Astrocyte (in vitro differentiated cells and primary cell): Measurements from ENCODE around the gene PCNX1. TPM values are rescaled to one million over a fixed set of nuclear protein-coding genes. Genes with fewer than 3 reads are reported as not detected.
A peak's percentile ranks its signal among the peaks of the same experiment; 100 is the strongest.

Experiments
- DNase-seq: peaks from one replicate; pipeline ENCODE4 v3.0.0-alpha.2; 2010; ENCODE audit warnings: low read depth
- FAIRE-seq: peaks from 2 replicates; lab custom pipeline; 2011; peaks lifted over from hg19 to GRCh38; lab: Jason Lieb, UNC
- H2AFZ ChIP-seq: 2 replicates; pipeline ENCODE4 v1.6.0; 2012; ENCODE audit warnings: low read depth, low read length, inconsistent platforms
- H3K27ac ChIP-seq: 2 replicates; pipeline ENCODE4 v1.5.1; 2011; ENCODE audit warnings: low read depth, low read length, inconsistent platforms
- H3K27me3 ChIP-seq: 2 replicates; pipeline ENCODE4 v1.6.0; 2011; ENCODE audit warnings: low read length, inconsistent platforms; ENCODE audit not compliant: insufficient read depth
- H3K36me3 ChIP-seq: 2 replicates; pipeline ENCODE4 v1.5.1; 2011; ENCODE audit warnings: low read length, inconsistent platforms; ENCODE audit not compliant: insufficient read depth
- H3K4me1 ChIP-seq: 2 replicates; pipeline ENCODE4 v1.5.1; 2011; ENCODE audit warnings: low read length, inconsistent platforms; ENCODE audit not compliant: insufficient read depth
- H3K4me2 ChIP-seq: 2 replicates; pipeline ENCODE4 v1.6.0; 2012; ENCODE audit warnings: low read length, inconsistent platforms
- H3K4me3 ChIP-seq: 2 replicates; pipeline ENCODE4 v1.5.1; 2011; ENCODE audit warnings: low read depth, mild to moderate bottlenecking, low read length, inconsistent platforms; ENCODE audit not compliant: insufficient read depth
- H3K79me2 ChIP-seq: 2 replicates; pipeline ENCODE4 v1.6.0; 2012; ENCODE audit warnings: mild to moderate bottlenecking, low read length, inconsistent platforms; ENCODE audit not compliant: insufficient read depth
- H3K9ac ChIP-seq: 2 replicates; pipeline ENCODE4 v1.6.0; 2012; ENCODE audit warnings: mild to moderate bottlenecking, low read length, inconsistent platforms
- H3K9me3 ChIP-seq: 2 replicates; pipeline ENCODE4 v1.5.1; 2012; ENCODE audit warnings: low read depth, mild to moderate bottlenecking, low read length, inconsistent platforms; ENCODE audit not compliant: insufficient read depth
- H4K20me1 ChIP-seq: 2 replicates; pipeline ENCODE4 v1.6.0; 2012; ENCODE audit warnings: low read length, inconsistent platforms; ENCODE audit not compliant: insufficient read depth
- H3K27ac Mint-ChIP-seq: one replicate; pipeline ENCODE4 v1.8.0; 2021; ENCODE audit warnings: mild to moderate bottlenecking, mixed read lengths; ENCODE audit not compliant: unreplicated experiment
- H3K27me3 Mint-ChIP-seq: one replicate; pipeline ENCODE4 v1.8.0; 2021; ENCODE audit warnings: low read depth, mixed read lengths; ENCODE audit not compliant: unreplicated experiment
- H3K36me3 Mint-ChIP-seq: one replicate; pipeline ENCODE4 v1.8.0; 2021; ENCODE audit warnings: low read depth, mixed read lengths; ENCODE audit not compliant: unreplicated experiment
- H3K4me1 Mint-ChIP-seq: one replicate; pipeline ENCODE4 v1.8.0; 2021; ENCODE audit warnings: low read depth, mixed read lengths; ENCODE audit not compliant: unreplicated experiment
- H3K4me3 Mint-ChIP-seq: one replicate; pipeline ENCODE4 v1.8.0; 2021; ENCODE audit warnings: mild to moderate bottlenecking, moderate library complexity, mixed read lengths; ENCODE audit not compliant: unreplicated experiment
- H3K9me3 Mint-ChIP-seq: one replicate; pipeline ENCODE4 v1.8.0; 2021; ENCODE audit warnings: mild to moderate bottlenecking, mixed read lengths; ENCODE audit not compliant: unreplicated experiment
- CTCF ChIP-seq: IDR thresholded peaks from 2 replicates; pipeline ENCODE4 v1.5.1; 2011; ENCODE audit warnings: low read depth, mild to moderate bottlenecking, inconsistent platforms, low read length, moderate library complexity; ENCODE audit not compliant: insufficient read depth
- EZH2 ChIP-seq: IDR thresholded peaks from 2 replicates; pipeline ENCODE4 v1.6.1; 2012; ENCODE audit warnings: mild to moderate bottlenecking, low read length, inconsistent platforms; ENCODE audit not compliant: insufficient read depth
- total RNA-seq: library from RNA; stranded (reverse); gene quantifications from 2 replicates; pipeline ENCODE4 v1.2.1, GENCODE V29; 2021

Gene PCNX1
- total RNA-seq, 1 donor from 2014 or later = 91.3 TPM

GRCh38 chr14:70957710-70958109 lies 50.5 kb downstream of the PCNX1 start:
- H3K27ac ChIP-seq = no peak overlapping the region
- TF ChIP-seq EZH2 = no peak
- no peak for TF ChIP-seq CTCF
- DNase-seq = no peak
- peaks cover 66% of the 10 kb centered on the region for H3K79me2 ChIP-seq
- no peak overlapping the region for H3K9ac ChIP-seq
- no peak overlapping the region for H3K4me2 ChIP-seq
- H3K9me3 ChIP-seq = no peaks in the 10 kb centered on the region
- Mint-ChIP-seq H3K27ac (no peak overlapping the region), H3K4me1 (peaks cover 12% of the 10 kb centered on the region), H3K36me3 (peaks cover 3% of the 10 kb centered on the region), H3K27me3 (no peaks in the 10 kb centered on the region), H3K4me3 (no peak overlapping the region), H3K9me3 (no peaks in the 10 kb centered on the region)
- H4K20me1 ChIP-seq = peaks cover 38% of the 10 kb centered on the region
- no peak for FAIRE-seq
- H3K4me1 ChIP-seq = no peaks in the 10 kb centered on the region
- H3K36me3 ChIP-seq = peaks cover 5% of the 10 kb centered on the region
- no peak overlapping the region for H3K4me3 ChIP-seq
- no peaks in the 10 kb centered on the region for H3K27me3 ChIP-seq
- H2AFZ ChIP-seq = no peak overlapping the region

GRCh38 chr14:70962935-70963334 lies 55.7 kb downstream of the PCNX1 start:
- FAIRE-seq (no peak), DNase-seq (no peak)
- peak overlapping the region; percentile 27 for H3K27ac Mint-ChIP-seq
- Histone ChIP-seq H3K4me2 (no peak overlapping the region), H3K9me3 (no peaks in the 10 kb centered on the region), H3K36me3 (peaks cover 5% of the 10 kb centered on the region), H2AFZ (no peak overlapping the region), H4K20me1 (peaks cover 41% of the 10 kb centered on the region), H3K9ac (no peak overlapping the region), H3K4me1 (no peaks in the 10 kb centered on the region), H3K27me3 (no peaks in the 10 kb centered on the region), H3K79me2 (peaks cover 68% of the 10 kb centered on the region), H3K27ac (no peak overlapping the region), H3K4me3 (no peak overlapping the region)
- H3K27me3 Mint-ChIP-seq = no peaks in the 10 kb centered on the region
- no peak overlapping the region for H3K4me3 Mint-ChIP-seq
- H3K36me3 Mint-ChIP-seq = peaks cover 11% of the 10 kb centered on the region
- TF ChIP-seq CTCF = no peak
- TF ChIP-seq EZH2 = no peak
- H3K9me3 Mint-ChIP-seq = no peaks in the 10 kb centered on the region
- peaks cover 17% of the 10 kb centered on the region for H3K4me1 Mint-ChIP-seq

GRCh38 chr14:70964492-70964891 lies 57.2 kb downstream of the PCNX1 start:
- Mint-ChIP-seq H3K27ac (no peak overlapping the region), H3K27me3 (no peaks in the 10 kb centered on the region), H3K36me3 (peaks cover 12% of the 10 kb centered on the region), H3K9me3 (no peaks in the 10 kb centered on the region), H3K4me1 (peaks cover 17% of the 10 kb centered on the region), H3K4me3 (no peak overlapping the region)
- peaks cover 38% of the 10 kb centered on the region for H4K20me1 ChIP-seq
- H3K79me2 ChIP-seq = peaks cover 67% of the 10 kb centered on the region
- H3K9me3 ChIP-seq = no peaks in the 10 kb centered on the region
- H2AFZ ChIP-seq = no peak overlapping the region
- H3K27ac ChIP-seq = no peak overlapping the region
- H3K9ac ChIP-seq = no peak overlapping the region
- no peak for DNase-seq
- TF ChIP-seq CTCF (no peak), EZH2 (no peak)
- H3K4me3 ChIP-seq = no peak overlapping the region
- H3K4me1 ChIP-seq = no peaks in the 10 kb centered on the region
- FAIRE-seq = no peak
- H3K4me2 ChIP-seq = no peak overlapping the region
- no peaks in the 10 kb centered on the region for H3K27me3 ChIP-seq
- peaks cover 5% of the 10 kb centered on the region for H3K36me3 ChIP-seq
